NCI-H1105 (cell line): ENCODE results near the gene TSPAN7.

Source experiments
- DNase-seq: peaks from one replicate; lab custom pipeline; 2025; lab: John Stamatoyannopoulos, UW

Gene TSPAN7

DNA sequence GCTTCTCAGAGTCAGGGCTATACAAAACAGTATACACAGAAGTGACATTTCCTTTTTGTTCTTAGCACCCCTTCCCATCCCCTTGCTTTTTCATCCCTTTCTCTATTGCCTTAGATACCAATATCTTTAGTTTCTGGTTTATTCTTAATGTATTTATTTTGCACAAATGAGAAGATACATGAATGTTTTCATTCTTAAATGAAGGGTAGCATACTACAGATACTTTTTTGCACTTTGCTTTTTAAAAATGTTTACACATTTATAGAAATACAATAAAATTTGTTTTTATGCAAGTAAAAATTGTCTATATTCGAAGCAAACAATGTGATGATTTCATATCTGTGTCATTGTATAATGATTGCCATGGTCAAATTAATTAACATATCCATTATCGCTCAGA, 33.1 kb downstream of the TSPAN7 start:
- no peak for DNase-seq

DNA sequence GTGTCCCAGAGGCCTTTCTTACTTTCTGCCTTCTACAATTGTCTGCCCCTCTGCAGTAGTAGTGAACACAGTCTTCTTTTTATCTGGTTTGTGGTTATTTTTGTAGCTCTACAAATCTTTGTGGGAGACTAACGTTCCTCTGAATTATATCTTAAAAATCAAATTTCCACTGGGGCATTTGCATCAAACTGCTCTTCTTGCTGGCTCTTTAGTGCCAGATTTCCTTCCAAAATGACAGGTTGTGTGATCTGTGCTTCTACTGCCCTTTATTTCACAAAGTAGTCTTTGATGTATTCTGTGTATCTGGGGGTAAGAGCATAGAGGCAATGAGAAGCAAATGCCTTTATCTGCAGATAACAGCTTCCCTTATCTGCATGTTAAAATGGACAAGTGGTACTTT, 34.5 kb downstream of the TSPAN7 start:
- DNase-seq = no peak

DNA sequence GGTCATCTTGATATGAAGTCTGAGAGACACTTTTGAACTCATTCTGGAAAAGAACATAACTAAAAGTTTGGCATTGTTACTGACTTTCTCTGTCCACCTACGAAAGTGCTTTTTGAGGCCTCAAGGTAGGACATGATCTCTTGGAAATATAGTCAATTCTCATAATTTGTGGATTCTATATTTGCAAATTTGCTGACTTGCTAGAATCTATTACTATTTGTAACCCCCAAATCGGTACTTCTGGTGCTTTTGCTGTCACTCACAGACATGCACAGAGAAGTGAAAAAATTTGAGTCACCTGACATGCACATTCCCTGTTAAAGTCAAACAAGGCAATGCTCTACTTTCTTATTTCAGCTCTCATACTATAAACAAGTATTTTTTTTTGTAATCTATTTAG, 35.6 kb downstream of the TSPAN7 start:
- DNase-seq = no peak

DNA sequence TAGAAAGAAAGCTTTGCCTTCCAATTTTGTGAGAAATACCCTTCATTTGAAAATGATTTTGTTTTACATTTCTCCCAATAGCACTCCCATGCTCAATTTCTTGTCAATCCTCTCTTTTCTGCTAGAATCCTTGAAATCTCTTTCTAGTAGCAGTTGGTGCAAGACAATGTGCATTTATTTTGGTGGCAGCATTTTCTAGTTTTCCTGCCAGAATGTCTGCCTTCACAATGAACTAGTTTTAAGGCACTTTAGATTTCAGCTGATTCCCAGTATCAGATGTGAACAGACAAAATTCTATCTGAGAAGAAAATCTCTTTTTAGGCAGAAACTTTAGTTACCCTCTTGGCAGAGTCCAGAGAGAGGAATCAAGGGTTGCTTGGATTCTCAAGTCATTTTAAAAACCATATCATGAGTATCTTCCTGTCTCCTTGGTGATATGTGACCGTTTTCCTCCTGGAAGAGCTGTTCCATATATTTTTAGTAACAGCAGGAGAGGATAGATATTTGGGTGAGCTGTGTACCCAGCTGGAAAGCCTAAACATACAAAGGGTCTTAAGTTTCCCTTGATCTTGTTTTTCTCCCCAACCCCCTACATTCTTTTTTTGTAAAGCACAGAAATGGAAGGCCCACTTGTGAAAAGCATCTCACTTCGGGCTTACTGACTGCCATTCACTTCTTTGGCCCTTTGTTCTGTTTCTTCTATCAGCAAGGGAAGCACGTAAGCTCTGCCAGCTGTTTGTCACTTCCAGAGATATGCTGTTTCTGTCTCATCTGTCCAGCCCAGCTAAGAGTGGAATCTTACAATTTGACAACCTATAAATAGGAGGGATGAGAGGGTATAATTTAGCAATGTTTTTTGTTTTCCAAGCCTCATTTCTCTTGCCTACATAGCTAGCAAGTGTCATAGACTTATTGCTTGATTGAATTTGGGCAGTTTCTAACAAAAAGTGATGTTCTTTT, 38.7 kb downstream of the TSPAN7 start:
- DNase-seq = no peak

DNA sequence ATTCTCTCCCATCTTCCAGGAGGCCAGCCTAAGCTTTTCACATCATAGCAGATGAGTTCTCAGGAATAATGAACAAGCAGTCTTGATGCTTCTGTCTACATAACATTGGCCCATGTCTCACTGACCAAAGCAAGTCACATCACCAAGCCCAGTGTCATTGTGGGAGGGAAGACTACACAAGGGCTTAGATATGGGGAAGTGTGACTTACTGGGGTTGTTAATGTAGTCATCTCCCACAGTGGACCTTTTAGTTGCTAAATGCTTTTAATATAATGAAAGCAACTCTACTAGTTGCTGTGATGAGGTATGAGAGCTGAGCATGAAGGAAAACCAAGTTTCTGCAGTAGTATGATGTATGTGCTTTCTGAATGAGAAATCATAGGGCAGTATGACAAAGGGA, 40.5 kb downstream of the TSPAN7 start:
- DNase-seq = no peak

DNA sequence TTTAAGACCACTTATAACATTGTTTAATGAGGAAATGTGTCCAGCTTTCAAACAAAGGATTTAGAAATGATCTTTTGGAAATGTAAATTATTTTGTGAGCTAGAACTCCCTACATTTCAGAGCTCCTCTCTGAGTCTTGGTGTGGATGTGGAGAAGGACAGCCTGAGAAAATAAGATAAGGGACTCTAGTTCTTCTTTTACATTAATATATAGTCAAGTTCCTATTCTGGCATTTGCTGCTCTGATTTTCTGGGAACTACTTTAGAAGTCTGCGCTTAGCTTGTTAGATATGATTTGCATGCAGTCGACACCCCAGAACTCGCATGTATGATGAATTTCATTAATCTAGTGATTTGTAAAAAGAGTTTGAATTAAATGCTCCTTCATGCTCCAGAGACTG, 45.5 kb downstream of the TSPAN7 start:
- no peak for DNase-seq

DNA sequence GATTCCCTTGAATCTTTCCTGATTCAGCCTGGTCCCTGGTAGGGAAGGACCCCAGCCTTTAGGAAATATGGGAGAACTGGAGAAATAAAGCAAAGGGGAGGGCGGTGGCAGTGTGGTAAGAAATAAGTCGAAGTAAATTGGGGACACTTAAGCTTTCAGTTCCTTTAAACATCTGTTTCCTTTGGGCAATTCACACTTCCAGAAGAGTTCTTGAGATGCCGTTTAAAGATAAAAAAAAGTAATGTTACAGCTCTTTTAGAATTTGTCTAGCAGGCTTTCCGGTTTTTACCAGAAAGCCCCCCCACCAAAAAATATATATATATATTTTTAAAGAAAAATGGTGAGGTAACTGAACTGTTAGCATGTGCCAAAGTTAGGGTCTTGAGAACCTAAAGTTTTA, 46.6 kb downstream of the TSPAN7 start:
- no peak for DNase-seq

DNA sequence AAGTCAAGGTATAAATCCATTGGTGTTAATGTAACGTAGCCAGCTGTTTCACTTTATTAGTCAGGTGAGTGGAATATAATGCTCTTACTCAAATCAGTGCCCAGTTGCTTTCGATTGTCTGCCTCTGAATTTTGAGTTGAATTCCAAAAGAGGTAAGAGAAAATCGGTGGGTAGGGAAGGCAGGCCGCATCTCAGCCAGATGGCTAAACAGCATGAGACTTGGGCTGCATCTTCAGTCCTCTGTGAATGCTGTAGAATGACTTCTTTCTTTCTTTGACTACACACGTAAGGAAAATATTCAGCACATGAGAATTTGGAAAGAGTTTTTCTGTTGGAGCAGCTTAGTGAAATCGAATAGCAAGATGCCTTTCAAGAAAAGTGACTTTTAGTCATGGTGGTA, 49.5 kb downstream of the TSPAN7 start:
- DNase-seq = no peak

DNA sequence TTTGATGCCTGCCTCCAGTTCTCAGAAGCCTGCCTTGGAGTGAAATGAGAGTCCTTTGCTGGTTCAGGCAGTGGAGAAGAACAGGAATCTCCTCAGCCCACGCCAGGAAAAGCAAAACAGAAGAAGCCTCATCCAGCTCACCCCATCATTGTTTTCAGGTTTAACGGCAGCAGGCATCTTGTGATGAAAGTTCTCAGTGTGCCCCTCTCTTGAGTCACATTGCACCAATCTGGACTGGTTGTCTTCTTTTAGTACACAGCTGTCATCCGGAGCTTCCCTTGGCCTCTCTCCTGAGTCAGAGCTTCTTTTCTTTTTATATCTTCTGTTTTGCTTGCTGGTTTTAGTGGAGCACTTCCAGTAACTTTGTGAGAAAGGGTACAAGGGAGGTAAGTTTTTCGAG, 50.9 kb downstream of the TSPAN7 start:
- DNase-seq = no peak

DNA sequence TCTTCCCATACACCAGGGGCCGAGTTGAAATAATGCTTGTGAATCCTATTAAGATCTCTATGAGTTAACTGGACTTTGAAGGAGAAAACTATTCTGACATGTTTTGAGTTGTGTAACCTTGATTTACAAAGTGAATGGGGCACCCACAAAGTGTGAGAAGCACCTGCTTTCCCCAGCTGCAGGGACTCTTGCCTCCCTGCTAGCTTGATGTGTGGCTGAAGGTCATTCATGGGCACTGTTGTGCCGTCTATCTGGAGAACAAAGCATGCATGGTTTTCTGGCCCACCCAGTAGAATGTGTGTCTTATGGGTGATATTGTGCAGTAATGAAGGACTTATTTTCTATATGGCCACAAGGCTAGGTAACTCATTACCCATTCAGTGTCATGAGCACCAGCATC, 53.1 kb downstream of the TSPAN7 start:
- no peak for DNase-seq

DNA sequence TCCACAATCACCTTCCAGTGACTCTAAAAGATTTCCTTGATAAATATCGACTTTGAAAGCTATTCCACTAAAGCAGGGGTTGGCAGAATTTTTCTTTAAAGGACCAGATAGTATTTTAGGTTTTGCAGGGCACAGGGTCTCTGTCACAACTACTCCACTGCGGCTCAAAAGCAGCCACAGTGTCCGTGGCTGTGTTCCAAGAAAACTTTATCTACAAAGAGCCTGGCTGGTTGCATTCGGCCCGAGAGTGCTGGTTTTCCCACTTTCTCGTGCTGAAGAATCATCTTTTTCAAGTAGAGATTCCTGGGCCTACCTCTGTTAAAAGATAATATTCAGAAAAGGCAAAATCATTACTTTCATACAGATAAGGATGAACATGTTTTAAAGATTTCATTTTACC, 55.6 kb downstream of the TSPAN7 start:
- no peak for DNase-seq

DNA sequence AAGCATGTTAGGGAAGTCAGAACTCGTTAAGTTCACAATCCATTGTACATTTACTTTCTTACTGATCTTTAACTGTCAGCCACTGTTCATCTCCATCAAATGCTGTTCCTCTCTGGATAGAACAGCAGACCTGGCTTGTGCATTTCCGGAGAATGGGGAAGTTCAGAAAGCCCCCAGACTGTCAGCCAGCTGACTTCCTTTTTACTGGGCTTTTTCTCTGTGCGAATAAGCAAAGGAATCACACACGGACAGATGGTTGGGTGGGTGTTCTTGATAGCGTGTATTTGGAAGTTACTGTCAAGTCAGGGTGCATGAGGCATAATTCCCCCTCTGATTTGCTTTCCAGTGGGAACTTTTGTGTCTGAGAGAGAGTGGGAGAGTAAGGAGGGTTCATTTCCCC, 56.8 kb downstream of the TSPAN7 start:
- no peak for DNase-seq

DNA sequence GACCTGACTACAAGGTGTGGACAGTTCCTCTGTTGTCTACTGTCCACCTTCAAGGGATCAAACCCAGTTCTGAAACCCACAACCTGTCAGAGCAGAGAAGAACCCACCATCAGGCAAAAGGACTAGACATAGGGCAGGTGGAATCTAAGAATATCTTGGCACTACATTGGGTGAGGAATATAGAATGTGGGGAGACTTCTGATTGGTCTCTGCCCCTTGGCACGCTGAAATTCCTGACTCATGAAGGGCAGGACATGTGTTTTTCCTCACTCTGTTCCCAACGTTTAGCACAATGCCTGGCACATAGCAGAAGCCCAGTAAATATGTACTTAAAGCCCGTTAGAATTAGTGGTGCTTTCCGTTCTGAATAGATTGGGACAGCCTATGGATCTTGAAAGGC, 59.3 kb downstream of the TSPAN7 start:
- DNase-seq = no peak

DNA sequence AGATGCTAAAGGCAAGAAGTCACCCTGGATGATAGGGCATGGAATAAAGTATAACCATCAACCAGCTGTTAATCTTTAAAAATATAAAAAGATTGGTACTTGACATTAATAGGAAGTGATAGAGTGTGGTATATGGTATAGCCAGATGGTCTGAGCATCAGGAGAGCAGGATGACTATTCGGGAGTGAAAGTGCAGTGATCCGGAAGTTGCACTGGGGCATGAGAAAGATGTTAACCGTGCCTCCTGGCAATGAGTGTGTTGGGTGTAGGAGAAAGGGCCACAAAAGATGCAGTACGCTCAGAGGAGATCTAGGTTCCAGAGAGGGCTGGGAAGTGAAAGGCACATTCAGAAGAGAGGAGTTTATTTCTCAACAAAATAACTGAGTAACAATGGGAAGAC, 65.0 kb downstream of the TSPAN7 start:
- DNase-seq = no peak

DNA sequence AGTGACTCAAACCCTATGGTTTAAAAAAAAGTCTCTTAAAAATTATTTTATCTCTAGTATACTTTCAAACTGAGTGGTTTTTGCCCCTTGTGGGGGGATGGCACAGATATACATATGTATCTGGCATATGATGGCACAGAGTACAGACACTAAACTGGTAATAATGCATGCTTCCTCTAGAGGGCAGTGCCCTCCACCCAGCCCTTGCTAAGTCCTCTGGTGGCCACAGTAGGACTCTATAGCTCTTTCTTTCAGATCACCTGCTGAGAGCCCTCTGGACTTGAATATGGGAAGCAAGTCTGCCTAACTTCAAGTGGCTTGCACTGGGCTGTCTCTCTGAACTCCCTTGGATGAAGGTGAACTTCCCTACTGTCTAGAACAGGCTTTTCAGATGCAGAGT, 66.3 kb downstream of the TSPAN7 start:
- DNase-seq = no peak

DNA sequence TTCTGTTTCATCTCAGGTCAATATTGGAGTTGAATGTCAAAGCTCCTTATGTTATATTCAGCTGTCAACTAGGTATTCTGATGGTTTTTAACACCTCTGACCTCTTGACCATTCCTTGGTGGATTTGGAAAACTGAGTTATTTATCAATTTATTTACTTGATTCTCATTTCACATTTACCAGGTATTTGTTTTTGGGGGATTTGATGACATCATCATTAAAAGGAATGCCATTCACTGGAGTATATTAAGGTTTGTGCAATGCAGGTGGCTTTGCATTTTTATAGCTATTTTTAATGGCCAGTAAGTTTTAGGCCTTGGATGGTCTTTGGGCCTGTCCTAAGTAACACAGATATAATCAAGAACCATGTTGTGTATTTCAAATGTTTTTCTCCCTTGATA, 67.2 kb downstream of the TSPAN7 start:
- DNase-seq = no peak

DNA sequence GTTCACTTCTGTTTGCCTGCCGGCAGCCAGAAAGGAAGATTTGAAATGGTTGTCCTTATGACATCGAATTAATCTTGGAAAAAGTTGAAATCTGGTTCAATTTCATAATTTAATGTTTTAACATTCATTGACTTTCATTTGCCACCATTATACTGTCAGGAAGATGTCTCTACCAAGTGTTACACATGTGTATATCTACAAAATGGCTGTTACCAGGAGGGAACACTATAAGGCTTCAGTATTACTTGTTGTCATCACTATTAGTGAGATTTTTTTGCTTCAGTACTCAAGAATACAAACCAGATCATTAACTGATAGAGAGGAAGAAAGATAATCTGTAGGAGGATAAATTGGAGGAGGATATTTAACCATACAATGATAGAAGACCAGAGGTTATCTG, 71.2 kb downstream of the TSPAN7 start:
- no peak for DNase-seq

DNA sequence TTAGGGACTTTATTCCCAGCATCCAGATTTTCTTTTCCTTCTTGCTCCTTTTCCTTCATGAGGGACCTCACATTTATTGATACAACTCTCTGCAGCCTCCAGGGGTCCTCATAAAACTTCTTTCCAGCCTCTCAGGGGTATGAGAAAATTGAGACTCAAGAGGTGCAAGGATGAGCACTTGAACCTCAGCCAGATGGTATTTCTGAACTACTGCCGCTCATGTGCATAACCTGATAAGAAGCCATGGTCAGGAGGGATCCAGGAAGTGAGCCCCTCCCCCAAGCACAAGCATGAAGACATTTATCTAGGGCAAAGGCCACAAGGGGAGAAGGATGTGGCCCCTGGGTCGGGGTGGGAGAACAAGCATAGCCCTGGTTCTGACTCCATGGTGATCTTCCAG, 73.3 kb downstream of the TSPAN7 start:
- no peak for DNase-seq

DNA sequence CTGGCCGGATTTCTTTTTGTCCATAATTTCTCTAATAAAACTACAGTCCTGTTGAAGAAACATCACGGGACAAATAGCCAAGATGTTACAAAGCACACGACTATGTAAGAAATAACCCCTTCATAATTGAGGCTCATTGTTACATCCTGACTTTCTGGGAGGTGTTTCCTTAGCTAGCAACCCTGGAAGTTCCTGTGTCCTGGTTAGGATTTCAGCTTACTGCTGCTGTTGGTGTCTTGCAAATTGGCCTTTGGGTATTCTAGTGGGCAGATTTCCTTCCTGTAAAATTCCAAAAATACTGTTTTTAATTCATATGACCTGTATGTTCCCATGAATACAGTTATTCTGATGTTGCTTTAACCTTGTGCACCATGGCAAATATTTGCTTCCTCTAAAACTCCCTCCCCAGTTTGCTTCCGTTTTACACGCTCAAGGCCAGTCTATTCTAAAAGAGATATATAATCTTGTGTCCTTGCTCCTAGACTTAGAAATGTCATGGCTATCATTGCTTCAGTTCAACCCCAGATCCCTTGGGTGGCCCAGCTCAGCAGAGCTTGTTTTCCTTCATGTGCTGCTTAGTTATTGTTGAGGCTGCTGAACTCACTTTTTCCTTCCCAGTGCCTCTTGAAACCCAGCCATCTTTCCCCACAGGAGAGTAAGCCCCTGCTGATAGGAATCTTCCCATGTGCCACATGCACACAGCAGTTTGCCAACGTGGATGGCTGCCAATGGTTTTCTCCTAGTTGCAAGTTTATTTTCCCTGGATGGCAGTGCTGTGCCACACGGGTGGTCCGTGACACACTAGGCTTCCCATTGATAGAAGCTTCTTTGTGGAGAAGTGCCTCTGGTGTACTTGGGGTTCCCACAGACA, 75.8 kb downstream of the TSPAN7 start:
- DNase-seq = no peak

DNA sequence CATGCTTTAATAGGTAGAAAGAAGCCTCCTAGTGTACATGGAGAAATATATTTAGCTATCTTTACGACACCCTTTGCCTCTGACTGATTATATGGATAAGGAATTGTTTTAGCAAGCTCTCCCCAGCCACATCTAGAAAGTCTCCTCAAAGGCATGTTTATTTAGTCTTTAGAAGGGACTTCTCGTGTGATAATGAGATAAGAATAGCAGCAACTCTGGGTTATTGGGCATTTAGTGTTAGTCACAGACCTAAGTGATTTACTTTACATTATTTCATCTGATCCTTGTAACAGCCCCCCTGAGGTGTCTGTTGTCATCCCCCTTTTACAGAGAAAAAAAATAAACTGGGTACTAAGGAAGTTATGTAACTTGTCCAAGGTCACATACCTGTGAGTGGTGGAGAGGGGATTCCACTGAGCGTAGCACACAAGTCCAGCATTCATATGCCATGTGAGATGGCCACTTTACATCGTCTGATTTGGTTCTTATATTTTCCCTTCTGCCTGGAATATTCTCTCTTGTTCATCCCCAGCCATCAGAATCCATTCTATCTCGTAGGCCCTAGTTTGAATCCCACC, 77.7 kb downstream of the TSPAN7 start:
- no peak for DNase-seq

DNA sequence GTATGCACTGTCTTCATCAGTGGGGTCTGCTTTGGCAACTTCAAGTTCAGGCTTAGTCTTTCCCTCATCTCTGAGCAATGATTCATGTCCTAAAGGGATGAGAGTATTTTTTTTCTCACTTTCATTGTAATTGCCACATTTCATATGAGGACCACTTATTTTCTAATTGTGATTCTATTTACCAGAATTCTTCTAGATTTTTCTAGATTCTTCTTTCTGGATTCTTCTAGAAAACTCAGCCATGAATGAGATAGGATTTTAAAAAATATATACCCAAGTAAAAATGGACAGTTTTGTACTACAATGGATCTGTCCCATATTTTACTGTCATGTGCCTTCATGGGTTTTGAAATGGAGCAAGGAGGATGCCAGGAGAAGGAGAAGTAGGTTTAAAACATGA, 78.4 kb downstream of the TSPAN7 start:
- DNase-seq = no peak

DNA sequence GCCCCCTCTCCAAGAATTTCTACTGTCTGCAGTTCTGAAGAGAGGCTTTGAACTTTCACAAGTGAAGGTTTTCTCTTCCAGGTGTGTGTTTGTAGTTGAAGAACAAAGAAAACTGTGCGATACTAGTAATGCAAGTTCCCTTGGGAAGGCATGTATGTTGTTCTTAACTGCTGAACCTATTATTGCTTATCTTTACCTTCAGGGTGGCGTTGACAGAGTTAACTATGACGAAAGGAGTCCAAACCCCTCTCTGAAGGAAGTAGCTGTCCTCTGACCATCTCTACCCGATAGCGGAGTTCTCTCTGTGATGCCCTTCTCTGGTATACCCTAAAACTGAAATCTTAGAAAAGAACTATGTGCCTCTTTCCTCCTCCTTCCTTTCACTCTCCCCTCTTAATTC, 79.9 kb downstream of the TSPAN7 start:
- no peak for DNase-seq

DNA sequence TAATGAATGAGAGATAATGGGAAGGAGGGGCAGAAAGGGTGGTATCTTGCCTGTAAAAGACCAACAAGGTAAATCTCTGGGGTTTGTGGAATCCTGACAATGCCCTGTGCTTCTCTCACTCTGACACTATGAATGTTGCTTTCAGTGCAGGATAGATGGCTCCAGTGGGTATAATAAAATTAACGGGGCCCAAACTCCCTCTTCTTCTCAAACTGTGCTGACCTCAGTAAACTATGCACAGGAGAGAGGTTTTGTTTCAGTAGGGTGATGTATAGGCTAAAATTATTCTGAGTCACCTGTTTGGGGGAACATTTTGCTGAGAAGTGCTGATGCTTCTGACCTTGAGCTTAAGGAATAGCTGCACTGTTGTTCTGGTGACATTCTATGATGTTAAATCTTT, 82.6 kb downstream of the TSPAN7 start:
- no peak for DNase-seq
